22Rv1 (cell line): ENCODE data around the gene ARHGAP25.

ENCODE experiments used
- H3K27ac ChIP-seq: fragments of 450-650 bp; 2 replicates; pipeline ENCODE4 v1.5.1; 2017
- CTCF ChIP-seq: fragments of 450-650 bp; IDR thresholded peaks from 2 replicates; pipeline ENCODE4 v1.5.1; 2017; ENCODE audit warnings: mild to moderate bottlenecking
- ZFX ChIP-seq: fragments of 450-650 bp; IDR thresholded peaks from 2 replicates; pipeline ENCODE4 v1.6.1; 2017; ENCODE audit warnings: antibody characterized with exemption, borderline replicate concordance

The ARHGAP25 gene

GRCh38 chr2:68727683-68728375 is 6.8 kb upstream of the ARHGAP25 start:
- H3K27ac ChIP-seq, result no peak overlapping the region
- TF ChIP-seq CTCF, result no peak
- TF ChIP-seq ZFX, result no peak

- no peak for TF ChIP-seq CTCF
- TF ChIP-seq ZFX, result no peak
- H3K27ac ChIP-seq, result no peak overlapping the region
Observed at GRCh38 chr2:68730828-68731227, 3.8 kb upstream of the ARHGAP25 start.

GRCh38 chr2:68732036-68732932 is 2.3 kb upstream of the ARHGAP25 start:
- H3K27ac ChIP-seq, result no peak overlapping the region
- TF ChIP-seq ZFX (no peak), CTCF (no peak)

GRCh38 chr2:68733365-68733764 is 1.2 kb upstream of the ARHGAP25 start:
- no peak for TF ChIP-seq ZFX
- TF ChIP-seq CTCF, result no peak
- no peak overlapping the region for H3K27ac ChIP-seq

GRCh38 chr2:68734176-68734575 is 435 bp upstream of the ARHGAP25 start:
- TF ChIP-seq CTCF, result no peak
- no peak for TF ChIP-seq ZFX
- no peak overlapping the region for H3K27ac ChIP-seq

- no peak for TF ChIP-seq ZFX
- TF ChIP-seq CTCF, result no peak
- H3K27ac ChIP-seq, result no peak overlapping the region
Observed at GRCh38 chr2:68736086-68736485, 1.5 kb downstream of the ARHGAP25 start.

- TF ChIP-seq ZFX (no peak), CTCF (no peak)
- no peak overlapping the region for H3K27ac ChIP-seq
Observed at GRCh38 chr2:68737711-68738110, 3.1 kb downstream of the ARHGAP25 start.
